ENCODE results near the gene HOXB1. TPM values are rescaled to one million over a fixed set of nuclear protein-coding genes. Genes with fewer than 3 reads are reported as not detected.

HOXB1 gene
- total and polyA plus RNA-seq, 4 donors, result not detected

DNA sequence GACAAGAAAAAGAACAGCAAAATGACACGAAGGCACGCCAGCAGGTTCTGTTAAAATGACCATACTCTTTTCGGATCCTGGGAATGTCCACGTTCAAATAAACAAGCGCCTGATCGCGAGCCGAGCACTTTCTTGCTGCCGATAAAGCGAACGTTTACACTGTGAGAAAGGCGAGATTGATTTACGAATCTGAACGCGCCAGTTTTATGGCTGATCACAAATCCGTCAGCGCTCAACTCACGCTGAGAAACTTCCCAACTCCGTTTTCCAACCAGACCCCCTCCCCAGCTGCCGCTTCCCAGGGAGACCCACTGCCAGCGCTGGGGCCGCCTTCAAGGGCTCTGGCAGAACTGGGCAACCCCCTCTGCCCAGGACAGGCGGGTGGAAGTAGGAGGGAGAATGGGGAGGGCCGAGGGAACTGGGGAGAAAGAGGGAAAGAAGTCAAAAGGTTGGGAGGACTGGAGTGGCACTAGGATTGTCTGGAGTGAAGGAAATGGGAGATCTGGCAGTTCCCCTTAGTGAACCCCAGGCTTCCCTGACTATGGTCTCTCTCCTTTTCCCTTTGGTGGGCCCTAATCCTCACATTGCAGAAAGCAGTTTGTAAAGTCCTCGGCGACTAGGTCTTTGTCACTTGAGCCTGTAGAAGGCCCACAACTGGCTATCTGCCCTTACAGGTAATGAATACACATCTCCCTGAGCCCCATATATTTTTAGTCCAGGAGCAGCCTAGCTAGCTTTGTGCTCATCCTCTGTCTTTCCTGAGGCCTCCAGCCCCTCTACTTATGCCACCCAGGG, 40.4 kb upstream of the HOXB1 start:
- Histone ChIP-seq H3K9me3 (ENCODE audit: control insufficient read depth in 4 of 4, low read length in 3 of 4) (no peaks in the 10 kb centered on the region), H3K36me3 (ENCODE audit: control insufficient read depth in 4 of 4, insufficient read depth in 3 of 4, low read depth in 1 of 4, low read length in 3 of 4) (no peaks in the 10 kb centered on the region), H3K27me3 (ENCODE audit: control insufficient read depth in 4 of 4, insufficient read depth in 4 of 4, low read length in 3 of 4) (peaks cover 0 to 32% (median 11%) of the 10 kb centered on the region in 4 donors), H3K9ac (ENCODE audit: low read depth in 1 of 2, low read length in 2 of 2) (no peak overlapping the region), H3K27ac (ENCODE audit: low read depth in 1 of 2, low read length in 2 of 2) (peak overlapping the region; percentile 15 to 54), H3K4me1 (ENCODE audit: control insufficient read depth in 4 of 4, insufficient read depth in 4 of 4, low read length in 3 of 4) (peaks cover 0 to 3% (median 0%) of the 10 kb centered on the region in 4 donors), H3K4me3 (ENCODE audit: low read depth in 1 of 3, low read length in 3 of 3) (no peak overlapping the region)
- TF ChIP-seq, protein P1, sequence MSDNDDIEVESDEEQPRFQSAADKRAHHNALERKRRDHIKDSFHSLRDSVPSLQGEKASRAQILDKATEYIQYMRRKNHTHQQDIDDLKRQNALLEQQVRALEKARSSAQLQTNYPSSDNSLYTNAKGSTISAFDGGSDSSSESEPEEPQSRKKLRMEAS (IDR thresholded peaks at IDR 0.05), result no peak
- TF ChIP-seq HNF4A (conservative IDR thresholded peaks at IDR 0.05), result no peak
- TF ChIP-seq, protein P2, sequence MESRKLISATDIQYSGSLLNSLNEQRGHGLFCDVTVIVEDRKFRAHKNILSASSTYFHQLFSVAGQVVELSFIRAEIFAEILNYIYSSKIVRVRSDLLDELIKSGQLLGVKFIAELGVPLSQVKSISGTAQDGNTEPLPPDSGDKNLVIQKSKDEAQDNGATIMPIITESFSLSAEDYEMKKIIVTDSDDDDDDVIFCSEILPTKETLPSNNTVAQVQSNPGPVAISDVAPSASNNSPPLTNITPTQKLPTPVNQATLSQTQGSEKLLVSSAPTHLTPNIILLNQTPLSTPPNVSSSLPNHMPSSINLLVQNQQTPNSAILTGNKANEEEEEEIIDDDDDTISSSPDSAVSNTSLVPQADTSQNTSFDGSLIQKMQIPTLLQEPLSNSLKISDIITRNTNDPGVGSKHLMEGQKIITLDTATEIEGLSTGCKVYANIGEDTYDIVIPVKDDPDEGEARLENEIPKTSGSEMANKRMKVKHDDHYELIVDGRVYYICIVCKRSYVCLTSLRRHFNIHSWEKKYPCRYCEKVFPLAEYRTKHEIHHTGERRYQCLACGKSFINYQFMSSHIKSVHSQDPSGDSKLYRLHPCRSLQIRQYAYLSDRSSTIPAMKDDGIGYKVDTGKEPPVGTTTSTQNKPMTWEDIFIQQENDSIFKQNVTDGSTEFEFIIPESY (IDR thresholded peaks at IDR 0.05), result no peak
- no peak for TF ChIP-seq YY1 (IDR thresholded peaks at IDR 0.05)
- no peak for TF ChIP-seq NR2F2 (IDR thresholded peaks at IDR 0.05)
- no peak for TF ChIP-seq TAF1 (conservative IDR thresholded peaks at IDR 0.05)
- TF ChIP-seq RAD21 (IDR thresholded peaks at IDR 0.05), result no peak
- TF ChIP-seq, protein P3, sequence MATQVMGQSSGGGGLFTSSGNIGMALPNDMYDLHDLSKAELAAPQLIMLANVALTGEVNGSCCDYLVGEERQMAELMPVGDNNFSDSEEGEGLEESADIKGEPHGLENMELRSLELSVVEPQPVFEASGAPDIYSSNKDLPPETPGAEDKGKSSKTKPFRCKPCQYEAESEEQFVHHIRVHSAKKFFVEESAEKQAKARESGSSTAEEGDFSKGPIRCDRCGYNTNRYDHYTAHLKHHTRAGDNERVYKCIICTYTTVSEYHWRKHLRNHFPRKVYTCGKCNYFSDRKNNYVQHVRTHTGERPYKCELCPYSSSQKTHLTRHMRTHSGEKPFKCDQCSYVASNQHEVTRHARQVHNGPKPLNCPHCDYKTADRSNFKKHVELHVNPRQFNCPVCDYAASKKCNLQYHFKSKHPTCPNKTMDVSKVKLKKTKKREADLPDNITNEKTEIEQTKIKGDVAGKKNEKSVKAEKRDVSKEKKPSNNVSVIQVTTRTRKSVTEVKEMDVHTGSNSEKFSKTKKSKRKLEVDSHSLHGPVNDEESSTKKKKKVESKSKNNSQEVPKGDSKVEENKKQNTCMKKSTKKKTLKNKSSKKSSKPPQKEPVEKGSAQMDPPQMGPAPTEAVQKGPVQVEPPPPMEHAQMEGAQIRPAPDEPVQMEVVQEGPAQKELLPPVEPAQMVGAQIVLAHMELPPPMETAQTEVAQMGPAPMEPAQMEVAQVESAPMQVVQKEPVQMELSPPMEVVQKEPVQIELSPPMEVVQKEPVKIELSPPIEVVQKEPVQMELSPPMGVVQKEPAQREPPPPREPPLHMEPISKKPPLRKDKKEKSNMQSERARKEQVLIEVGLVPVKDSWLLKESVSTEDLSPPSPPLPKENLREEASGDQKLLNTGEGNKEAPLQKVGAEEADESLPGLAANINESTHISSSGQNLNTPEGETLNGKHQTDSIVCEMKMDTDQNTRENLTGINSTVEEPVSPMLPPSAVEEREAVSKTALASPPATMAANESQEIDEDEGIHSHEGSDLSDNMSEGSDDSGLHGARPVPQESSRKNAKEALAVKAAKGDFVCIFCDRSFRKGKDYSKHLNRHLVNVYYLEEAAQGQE (IDR thresholded peaks at IDR 0.05), result no peak
- no peak for TF ChIP-seq JUND (IDR thresholded peaks at IDR 0.05)
- TF ChIP-seq SP1 (IDR thresholded peaks at IDR 0.05), result no peak
- TF ChIP-seq, protein P4, sequence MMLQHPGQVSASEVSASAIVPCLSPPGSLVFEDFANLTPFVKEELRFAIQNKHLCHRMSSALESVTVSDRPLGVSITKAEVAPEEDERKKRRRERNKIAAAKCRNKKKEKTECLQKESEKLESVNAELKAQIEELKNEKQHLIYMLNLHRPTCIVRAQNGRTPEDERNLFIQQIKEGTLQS (IDR thresholded peaks at IDR 0.05), result no peak
- no peak for TF ChIP-seq EGR1 (IDR thresholded peaks at IDR 0.05; ENCODE audit: low read depth in 2 of 2)
- TF ChIP-seq HNF4G (IDR thresholded peaks at IDR 0.05), result no peak
- no peak for TF ChIP-seq GABPA (IDR thresholded peaks at IDR 0.05 in 1 of 2, conservative IDR thresholded peaks at IDR 0.05 in 1 of 2)
- TF ChIP-seq RXRA (IDR thresholded peaks at IDR 0.05), result no peak
- TF ChIP-seq, protein P5, sequence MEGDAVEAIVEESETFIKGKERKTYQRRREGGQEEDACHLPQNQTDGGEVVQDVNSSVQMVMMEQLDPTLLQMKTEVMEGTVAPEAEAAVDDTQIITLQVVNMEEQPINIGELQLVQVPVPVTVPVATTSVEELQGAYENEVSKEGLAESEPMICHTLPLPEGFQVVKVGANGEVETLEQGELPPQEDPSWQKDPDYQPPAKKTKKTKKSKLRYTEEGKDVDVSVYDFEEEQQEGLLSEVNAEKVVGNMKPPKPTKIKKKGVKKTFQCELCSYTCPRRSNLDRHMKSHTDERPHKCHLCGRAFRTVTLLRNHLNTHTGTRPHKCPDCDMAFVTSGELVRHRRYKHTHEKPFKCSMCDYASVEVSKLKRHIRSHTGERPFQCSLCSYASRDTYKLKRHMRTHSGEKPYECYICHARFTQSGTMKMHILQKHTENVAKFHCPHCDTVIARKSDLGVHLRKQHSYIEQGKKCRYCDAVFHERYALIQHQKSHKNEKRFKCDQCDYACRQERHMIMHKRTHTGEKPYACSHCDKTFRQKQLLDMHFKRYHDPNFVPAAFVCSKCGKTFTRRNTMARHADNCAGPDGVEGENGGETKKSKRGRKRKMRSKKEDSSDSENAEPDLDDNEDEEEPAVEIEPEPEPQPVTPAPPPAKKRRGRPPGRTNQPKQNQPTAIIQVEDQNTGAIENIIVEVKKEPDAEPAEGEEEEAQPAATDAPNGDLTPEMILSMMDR (IDR thresholded peaks at IDR 0.05; ENCODE audit: low read depth, low read length, missing input control), result no peak
- no peak for TF ChIP-seq FOXA2 (IDR thresholded peaks at IDR 0.05)
- no peak for TF ChIP-seq FOXA1 (IDR thresholded peaks at IDR 0.05)
- 23% methylated on average over 26 of the region's 26 CpGs for WGBS
- DNase-seq (ENCODE audit: low spot score), result no peak
